ENCODE results near the gene PTGIS. TPM values are rescaled to one million over a fixed set of nuclear protein-coding genes. Genes with fewer than 3 reads are reported as not detected.

Gene PTGIS
- total RNA-seq, 1 donor from 2014 or later = 45.3 TPM

DNA sequence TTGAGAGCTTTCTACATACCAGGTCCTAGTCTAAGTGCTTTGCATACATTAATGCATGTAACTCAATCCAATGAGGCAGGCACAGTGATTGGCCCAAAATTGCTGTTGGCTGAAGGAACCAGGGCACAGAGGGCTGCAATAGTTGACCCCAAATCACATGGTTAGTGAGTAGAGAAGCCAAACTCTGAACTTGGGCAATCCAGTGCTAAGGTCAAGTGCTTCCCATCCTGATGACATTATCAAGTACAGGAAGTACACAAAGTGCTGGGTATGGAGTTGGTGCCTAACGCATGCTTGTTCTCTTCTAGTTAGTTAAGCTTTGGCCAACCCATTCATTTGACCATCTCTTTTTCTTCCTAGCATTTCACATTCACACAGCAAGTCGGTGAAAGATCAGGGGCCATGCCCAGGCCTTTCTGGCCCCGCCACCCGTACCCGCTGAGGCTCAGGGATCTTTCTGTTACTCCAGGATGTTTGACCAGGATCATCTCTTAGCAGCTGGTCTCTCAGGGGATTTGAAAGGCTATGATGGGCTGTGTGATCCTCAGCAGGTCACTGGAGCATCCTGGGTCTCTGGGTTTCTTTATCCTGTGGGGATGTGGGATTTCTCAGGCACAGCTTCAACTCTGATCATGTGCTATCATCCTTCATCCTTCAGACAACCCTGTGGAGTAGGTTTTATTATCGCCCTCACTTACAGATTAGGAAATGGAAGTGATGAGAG lies 92.5 kb downstream of the PTGIS start:
- DNase-seq (ENCODE audit: low spot score) = peak; percentile 62

DNA sequence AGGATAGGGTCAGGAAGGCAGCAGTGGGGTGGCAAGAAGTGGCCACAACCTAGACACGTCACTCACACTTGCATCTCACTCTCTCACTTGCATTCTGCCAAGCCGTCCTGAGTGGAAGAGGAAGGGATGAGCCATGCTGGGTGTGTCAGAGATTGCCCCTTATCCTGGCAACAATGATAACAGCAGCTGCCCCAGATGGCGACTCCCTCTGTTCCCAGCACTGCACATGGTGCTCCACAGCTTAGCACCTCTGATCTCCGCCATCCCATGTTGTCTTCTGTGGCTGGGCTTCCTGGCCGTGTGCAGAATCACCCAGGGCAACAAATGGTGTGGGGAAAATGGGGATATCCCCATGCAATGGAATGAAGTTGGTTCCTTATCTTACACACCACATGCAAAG lies 96.5 kb downstream of the PTGIS start:
- DNase-seq (ENCODE audit: low spot score) = no peak

GRCh38 chr20:49470922-49471321 lies 97.0 kb downstream of the PTGIS start:
- DNase-seq (ENCODE audit: low spot score) = no peak

DNA sequence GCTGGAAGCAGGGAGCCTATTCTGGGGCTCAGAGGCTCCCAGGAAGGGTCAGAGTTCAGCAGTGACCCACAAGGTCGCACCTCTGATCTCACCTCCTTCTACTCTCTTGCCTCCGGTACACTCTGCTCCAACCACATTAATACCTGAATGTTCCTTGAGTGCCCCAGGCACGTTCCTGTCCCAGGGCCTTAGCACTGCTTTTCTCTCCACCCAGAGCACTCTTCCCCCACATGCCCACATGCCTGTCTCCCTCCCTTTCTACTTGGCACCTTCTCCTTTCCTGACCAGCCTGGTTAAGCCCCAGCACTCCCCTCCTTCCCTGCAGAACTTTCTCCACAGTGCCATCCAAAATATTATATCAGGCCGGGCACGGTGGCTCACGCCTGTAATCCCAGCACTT lies 98.9 kb downstream of the PTGIS start:
- no peak for DNase-seq (ENCODE audit: low spot score)

DNA sequence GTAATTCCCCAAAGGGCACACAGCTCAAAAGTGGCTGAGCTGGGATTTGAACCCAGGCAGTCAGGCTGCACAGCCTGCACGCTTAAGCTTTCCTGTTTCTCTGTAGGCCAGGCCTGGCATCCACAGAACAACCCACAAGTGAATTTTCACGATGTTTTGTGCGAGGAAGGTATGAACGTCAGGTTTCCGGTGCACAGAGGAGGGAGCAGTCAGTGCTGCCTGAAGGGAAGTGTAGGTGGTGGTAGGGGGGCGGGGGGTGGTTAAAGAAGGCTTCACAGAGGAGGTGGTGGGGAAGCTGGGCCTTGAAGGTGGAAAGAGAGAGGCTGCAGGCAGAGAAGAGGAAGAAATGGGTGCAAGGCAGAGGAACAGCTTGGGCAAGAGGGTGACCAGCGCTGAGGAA lies 99.5 kb downstream of the PTGIS start:
- no peak for DNase-seq (ENCODE audit: low spot score)

DNA sequence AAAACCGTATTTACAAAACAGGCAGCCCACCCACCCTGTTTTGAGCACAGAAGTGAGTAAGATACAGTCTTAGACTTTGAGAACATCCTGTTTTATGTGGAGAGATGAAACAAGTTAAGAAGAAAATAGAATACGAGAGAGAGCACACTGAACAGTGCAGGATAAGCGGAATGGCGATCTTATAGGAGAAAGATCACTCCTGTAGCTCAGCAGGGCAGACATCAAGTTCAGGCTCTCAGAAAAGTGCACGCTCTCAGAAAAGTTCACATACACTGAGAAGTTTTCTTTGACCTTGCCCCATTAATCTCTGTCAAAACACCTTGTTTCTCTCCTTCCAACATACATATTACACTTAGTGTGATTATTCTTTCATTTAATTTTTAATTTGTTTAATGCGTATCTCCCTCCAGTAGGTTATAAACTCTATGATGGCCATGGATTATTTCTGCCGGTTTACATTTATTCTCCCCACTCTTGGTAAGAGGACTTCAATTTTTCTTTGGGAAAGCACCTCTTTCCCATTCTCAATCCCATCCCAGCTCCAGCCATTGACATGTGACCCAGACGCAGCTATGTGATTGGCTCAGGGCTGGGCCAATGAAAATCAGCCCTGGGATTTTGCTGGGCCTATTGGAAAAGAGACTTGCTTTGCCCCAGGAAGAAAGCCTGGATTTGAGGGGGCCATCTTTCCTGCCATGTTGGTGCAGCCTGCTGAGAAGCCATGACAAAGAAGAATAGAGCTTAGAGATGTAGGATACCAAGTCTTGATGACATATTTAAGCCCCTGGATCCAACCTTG lies 101.6 kb downstream of the PTGIS start:
- DNase-seq (ENCODE audit: low spot score) = no peak

DNA sequence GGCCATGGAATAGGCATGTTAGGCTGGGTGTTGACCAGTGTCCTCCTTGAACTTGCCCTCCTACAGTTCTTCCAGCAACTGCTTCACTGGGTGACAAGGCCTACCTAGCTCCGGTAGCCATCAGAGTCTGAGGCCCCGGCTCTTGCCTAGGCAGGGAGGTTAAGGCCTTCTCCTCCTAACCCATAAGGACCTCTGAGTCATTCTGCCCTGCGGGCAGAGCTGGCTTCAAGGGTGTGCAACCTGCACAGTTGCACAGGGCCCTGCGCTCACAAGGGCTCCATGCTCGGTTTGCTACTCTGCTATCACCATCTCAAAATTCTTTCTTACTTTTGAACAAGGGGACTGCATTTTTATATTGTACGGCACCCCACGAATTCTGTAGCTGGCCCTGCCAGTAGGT lies 103.4 kb downstream of the PTGIS start:
- DNase-seq (ENCODE audit: low spot score) = no peak

GRCh38 chr20:49462626-49463025 lies 105.3 kb downstream of the PTGIS start:
- no peak for DNase-seq (ENCODE audit: low spot score)

DNA sequence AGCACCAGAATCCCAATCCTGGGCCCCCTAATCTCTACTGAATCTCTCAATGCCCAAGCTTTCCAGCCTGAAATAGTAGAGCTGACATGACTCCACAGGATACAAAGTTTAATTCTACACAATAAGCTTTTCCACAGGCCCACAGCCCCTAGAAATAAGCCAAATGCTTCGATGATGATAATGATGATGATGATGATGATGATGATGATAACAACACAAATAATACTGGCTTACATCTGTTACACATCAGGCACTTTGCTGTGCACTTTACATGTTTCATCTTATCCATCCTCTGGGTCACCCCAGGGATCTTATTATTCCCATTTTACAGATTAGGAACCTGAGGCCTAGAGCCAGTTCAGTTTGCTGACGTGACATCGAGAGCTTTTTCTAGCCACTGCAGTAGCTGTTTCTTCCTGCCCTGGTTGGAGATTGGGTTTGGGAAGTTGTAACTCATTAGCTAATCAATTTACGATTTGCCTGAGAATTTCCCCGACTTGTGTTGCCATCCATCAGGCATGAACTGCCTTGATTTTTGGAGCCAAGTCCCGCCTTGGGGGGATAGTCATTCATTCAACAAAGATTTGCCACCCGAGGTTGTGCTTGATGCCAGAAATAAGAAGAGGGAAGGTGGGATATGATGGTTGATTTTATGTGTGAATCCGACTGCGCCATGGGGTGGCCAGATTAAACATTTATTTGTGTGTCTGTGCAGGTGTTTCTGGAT lies 105.9 kb downstream of the PTGIS start:
- no peak for DNase-seq (ENCODE audit: low spot score)

- DNase-seq (ENCODE audit: low spot score) = no peak
Measured at GRCh38 chr20:49460916-49461315, 107.0 kb downstream of the PTGIS start.

- DNase-seq (ENCODE audit: low spot score) = no peak
Measured at GRCh38 chr20:49460131-49460530, 107.8 kb downstream of the PTGIS start.

DNA sequence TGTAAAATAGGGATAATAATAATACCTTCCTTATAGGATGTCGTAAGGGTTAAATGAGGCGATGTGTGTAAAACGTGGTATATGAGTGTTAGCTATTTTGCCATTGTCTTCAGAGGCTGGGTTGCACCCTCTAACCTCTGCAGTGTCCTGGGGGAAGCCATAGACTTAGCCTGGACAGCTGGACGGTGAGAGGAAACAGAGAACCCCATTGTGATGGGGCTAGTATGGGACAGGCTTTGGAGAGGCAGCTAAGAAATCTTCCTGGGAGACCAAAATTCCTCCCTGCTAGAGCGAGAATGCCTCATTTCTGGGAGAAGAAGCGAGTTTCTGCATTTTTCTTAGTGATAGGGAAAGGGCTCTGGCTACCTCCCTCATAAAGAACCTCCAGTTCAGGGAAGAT lies 108.3 kb downstream of the PTGIS start:
- DNase-seq (ENCODE audit: low spot score) = no peak

- no peak for DNase-seq (ENCODE audit: low spot score)
Measured at GRCh38 chr20:49457444-49457843, 110.5 kb downstream of the PTGIS start.

GRCh38 chr20:49456646-49457045 lies 111.3 kb downstream of the PTGIS start:
- no peak for DNase-seq (ENCODE audit: low spot score)

DNA sequence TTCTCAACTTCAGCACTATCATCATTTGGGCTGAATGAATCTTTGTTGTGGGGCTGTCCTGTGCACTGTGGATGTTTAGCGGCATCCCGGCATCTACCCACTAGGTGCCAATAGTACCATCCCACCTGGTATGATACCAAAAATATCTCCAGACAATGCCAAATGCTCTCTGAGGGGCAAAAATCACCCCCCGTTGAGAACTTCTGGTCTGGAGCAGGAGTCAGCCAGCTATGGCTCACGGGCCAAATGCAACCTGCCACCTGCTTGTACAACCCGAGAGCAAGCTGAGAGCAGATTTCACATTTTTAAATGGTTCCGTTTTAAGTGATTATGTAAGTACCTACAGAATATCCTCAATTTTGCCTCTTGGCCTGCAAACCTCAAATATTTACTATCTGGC lies 112.2 kb downstream of the PTGIS start:
- no peak for DNase-seq (ENCODE audit: low spot score)

Other genes with a start within 250 kb of the PTGIS start
- gene KCNB1, start 85.5 kb downstream of the PTGIS start, total RNA-seq (ENCODE audit: insufficient read depth, low replicate concordance) = 2.4 TPM
- gene B4GALT5, start 145.7 kb upstream of the PTGIS start, total RNA-seq (ENCODE audit: insufficient read depth, low replicate concordance) = 21.9 TPM
- gene SLC9A8, start 244.7 kb upstream of the PTGIS start, total RNA-seq (ENCODE audit: insufficient read depth, low replicate concordance) = 3.1 TPM

Data from umbilical cord (tissue), 2 donors.